HepG2 (cell line): ENCODE results near the gene GAL3ST2. TPM values are rescaled to one million over a fixed set of nuclear protein-coding genes. Genes with fewer than 3 reads are reported as not detected.
A peak's percentile ranks its signal among the peaks of the same experiment; 100 is the strongest.

Experiments used
- DR1 ChIP-seq: sonication (generic); formaldehyde crosslinking; IDR thresholded peaks from 2 replicates; pipeline ENCODE4 v1.8.0; 2021; ENCODE audit warnings: mild to moderate bottlenecking, missing genetic modification reagents, inconsistent platforms
- EHMT2 ChIP-seq: fragments of 200-600 bp; sonication (generic); IDR thresholded peaks from 2 replicates; pipeline ENCODE4 v1.7.0; 2017; ENCODE audit warnings: antibody characterized with exemption, low read depth, low read length, borderline replicate concordance
- KAT7 ChIP-seq: IDR thresholded peaks from 2 replicates; pipeline ENCODE4 v1.6.1; 2018; ENCODE audit warnings: borderline replicate concordance, missing compliant biosample characterization
- NFATC3 ChIP-seq: sonication (generic); formaldehyde crosslinking; IDR thresholded peaks from 2 replicates; pipeline ENCODE4 v1.5.1; 2020; ENCODE audit warnings: mild to moderate bottlenecking, missing genetic modification reagents
- NR2C2 ChIP-seq: sonication (generic); formaldehyde crosslinking; IDR thresholded peaks from 2 replicates; pipeline ENCODE4 v1.4.0; 2020; ENCODE audit warnings: missing genetic modification reagents, mild to moderate bottlenecking, moderate library complexity, borderline replicate concordance
- PBX3 ChIP-seq: sonication (generic); formaldehyde crosslinking; IDR thresholded peaks from 2 replicates; pipeline ENCODE4 v1.8.1; 2023; ENCODE audit warnings: missing genetic modification reagents, inconsistent platforms, borderline replicate concordance
- PHF20 ChIP-seq: sonication (generic); formaldehyde crosslinking; IDR thresholded peaks from 2 replicates; pipeline ENCODE4 v1.5.0; 2020; ENCODE audit warnings: mild to moderate bottlenecking, missing genetic modification reagents
- PPARG ChIP-seq: conservative IDR thresholded peaks from 2 replicates; pipeline ENCODE4 v1.6.1; 2016; ENCODE audit warnings: missing biosample characterization, missing genetic modification reagents
- SALL1 ChIP-seq: sonication (generic); formaldehyde crosslinking; IDR thresholded peaks from 2 replicates; pipeline ENCODE4 v1.8.0; 2022; ENCODE audit warnings: mild to moderate bottlenecking, missing genetic modification reagents
- TARDBP ChIP-seq: sonication (generic); formaldehyde crosslinking; IDR thresholded peaks from 2 replicates; pipeline ENCODE4 v1.8.0; 2022; ENCODE audit warnings: mild to moderate bottlenecking, missing genetic modification reagents
- ZBTB37 ChIP-seq: sonication (generic); formaldehyde crosslinking; IDR thresholded peaks from 2 replicates; pipeline ENCODE4 v1.4.0; 2020; ENCODE audit warnings: mild to moderate bottlenecking, missing genetic modification reagents
- ZBTB42 ChIP-seq: sonication (generic); formaldehyde crosslinking; IDR thresholded peaks from 2 replicates; pipeline ENCODE4 v1.5.0; 2020; ENCODE audit warnings: mild to moderate bottlenecking, missing genetic modification reagents
- ZKSCAN1 ChIP-seq: fragments of 150-350 bp; IDR thresholded peaks from 2 replicates; pipeline ENCODE4 v1.6.1; 2014; ENCODE audit warnings: low read length
- ZNF264 ChIP-seq: sonication (generic); formaldehyde crosslinking; IDR thresholded peaks from 2 replicates; pipeline ENCODE4 v1.4.0; 2020; ENCODE audit warnings: missing genetic modification reagents
- ZNF33A ChIP-seq: sonication (generic); formaldehyde crosslinking; IDR thresholded peaks from 2 replicates; pipeline ENCODE4 v1.5.1; 2020; ENCODE audit warnings: missing genetic modification reagents, mild to moderate bottlenecking, moderate library complexity, borderline replicate concordance
- ZNF644 ChIP-seq: IDR thresholded peaks from 2 replicates; pipeline ENCODE4 v1.6.1; 2016; ENCODE audit warnings: low read depth
- ZNF768 ChIP-seq: sonication (generic); formaldehyde crosslinking; IDR thresholded peaks from 2 replicates; pipeline ENCODE4 v1.4.0; 2020; ENCODE audit warnings: missing genetic modification reagents
- ZNF777 ChIP-seq: sonication (generic); formaldehyde crosslinking; IDR thresholded peaks from 2 replicates; pipeline ENCODE4 v1.4.0; 2020; ENCODE audit warnings: missing genetic modification reagents
- polyA plus RNA-seq, 8 experiments: library from polyadenylated mRNA; depleted of rRNA in 3 of 8; stranded (reverse) in 7 of 8; unstranded in 1 of 8; fragments of >200 nt; fragmentation: Illumina TruSeq in 4 of 8; extraction: Trizol in 4 of 8; gene quantifications; 2 replicates each; pipeline versions ENCODE4 v1.2.1 to v1.2.3, GENCODE V29; 2011 to 2016; ENCODE audit warnings: low read depth in 4 of 8, missing spikeins in 1 of 8, mixed read lengths in 1 of 8; ENCODE audit not compliant: insufficient read depth in 1 of 8
- total RNA-seq, 5 experiments: library from RNA; depleted of rRNA; stranded (reverse); fragments of >200 nt; fragmentation: Illumina TruSeq; extraction: Trizol; gene quantifications; 2 replicates each; pipeline ENCODE4 v1.2.3, GENCODE V29; 2016; ENCODE audit warnings: low read depth in 1 of 5
- TF ChIP-seq, protein P1 (sequence below): sonication (generic); formaldehyde crosslinking; IDR thresholded peaks from 2 replicates; pipeline ENCODE4 v1.4.0; 2020; ENCODE audit warnings: missing genetic modification reagents, borderline replicate concordance
- TF ChIP-seq, protein P2 (sequence below): sonication (generic); formaldehyde crosslinking; IDR thresholded peaks from 2 replicates; pipeline ENCODE4 v1.4.0; 2020; ENCODE audit warnings: missing genetic modification reagents
- TF ChIP-seq, protein P3 (sequence below): sonication (generic); formaldehyde crosslinking; IDR thresholded peaks from 2 replicates; pipeline ENCODE4 v1.4.0; 2020; ENCODE audit warnings: missing genetic modification reagents
- TF ChIP-seq, protein P4 (sequence below): sonication (generic); formaldehyde crosslinking; conservative IDR thresholded peaks from 2 replicates; pipeline ENCODE4 v1.4.0; 2020; ENCODE audit warnings: missing genetic modification reagents

Gene GAL3ST2
- total and polyA plus RNA-seq, 2 of the 13 experiments (the other 11 are each of a cell fraction or from before 2014, with no cell fraction given), result 0.17 to 0.20 TPM

DNA sequence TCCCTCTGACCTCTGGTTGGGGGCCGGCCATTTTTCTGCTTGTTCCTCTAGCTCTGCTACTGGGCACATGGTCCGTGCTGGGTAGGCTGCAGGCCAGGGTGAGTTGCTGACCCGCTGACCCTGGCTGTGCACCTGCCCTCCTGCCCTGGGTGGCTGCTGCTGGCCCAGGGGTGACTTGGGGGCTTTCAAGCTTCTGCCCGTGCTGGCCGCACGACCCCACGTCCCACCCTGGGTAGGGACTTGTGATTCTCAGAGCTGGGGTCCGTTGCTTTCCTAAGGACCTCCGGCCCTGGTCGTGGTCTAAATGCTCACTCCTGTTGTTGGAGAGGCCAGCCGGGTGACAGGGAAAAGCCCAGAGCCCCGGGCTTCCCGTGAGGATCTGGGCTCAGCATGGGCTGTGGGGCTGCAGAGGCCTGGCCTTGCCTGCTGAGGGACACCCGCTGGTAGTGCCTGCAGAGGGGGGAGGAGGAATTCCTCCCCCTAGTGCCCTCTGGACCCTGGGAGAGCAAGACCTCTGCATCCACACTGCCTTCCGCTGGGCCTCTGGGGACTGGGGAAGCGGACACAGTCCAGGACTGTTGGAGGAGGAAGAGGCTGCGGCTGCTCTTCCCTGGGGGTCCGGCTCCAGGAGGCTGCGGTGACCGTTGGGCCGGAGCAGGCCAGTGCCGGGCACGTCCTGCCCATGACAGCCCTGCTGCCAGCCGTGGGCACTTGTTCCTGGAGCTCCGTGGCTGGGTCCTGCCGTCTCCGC lies 6.3 kb upstream of the GAL3ST2 start (continued):
- TF ChIP-seq NR2C2 (CRISPR knock-in tag) (peak; percentile 78), ZNF264 (CRISPR knock-in tag) (peak; percentile 90), PHF20 (CRISPR knock-in tag) (peak; percentile 66), ZBTB42 (CRISPR knock-in tag) (no peak; the same call in 1 of the 2 replicates), KAT7 (no peak; the same call in 1 of the 2 replicates), ZNF33A (CRISPR knock-in tag) (no peak; the same call in 1 of the 2 replicates), EHMT2 (no peak), ZNF644 (CRISPR knock-in tag) (peak; percentile 75; the same call in 1 of the 2 replicates), ZBTB37 (peak; percentile 69; the same call in 1 of the 2 replicates), PBX3 (peak; percentile 9; the same call in 1 of the 2 replicates), DR1 (CRISPR knock-in tag) (peak; percentile 93), ZNF777 (CRISPR knock-in tag) (peak; percentile 58; the same call in 1 of the 2 replicates), NFATC3 (CRISPR knock-in tag) (no peak), ZNF768 (peak; percentile 66; the same call in 1 of the 2 replicates), SALL1 (CRISPR knock-in tag) (peak; percentile 96), TARDBP (CRISPR knock-in tag) (peak; percentile 97), ZKSCAN1 (peak; percentile 71), PPARG (CRISPR knock-in tag) (peak; percentile 55; the same call in 1 of the 2 replicates)
- TF ChIP-seq, protein P1, sequence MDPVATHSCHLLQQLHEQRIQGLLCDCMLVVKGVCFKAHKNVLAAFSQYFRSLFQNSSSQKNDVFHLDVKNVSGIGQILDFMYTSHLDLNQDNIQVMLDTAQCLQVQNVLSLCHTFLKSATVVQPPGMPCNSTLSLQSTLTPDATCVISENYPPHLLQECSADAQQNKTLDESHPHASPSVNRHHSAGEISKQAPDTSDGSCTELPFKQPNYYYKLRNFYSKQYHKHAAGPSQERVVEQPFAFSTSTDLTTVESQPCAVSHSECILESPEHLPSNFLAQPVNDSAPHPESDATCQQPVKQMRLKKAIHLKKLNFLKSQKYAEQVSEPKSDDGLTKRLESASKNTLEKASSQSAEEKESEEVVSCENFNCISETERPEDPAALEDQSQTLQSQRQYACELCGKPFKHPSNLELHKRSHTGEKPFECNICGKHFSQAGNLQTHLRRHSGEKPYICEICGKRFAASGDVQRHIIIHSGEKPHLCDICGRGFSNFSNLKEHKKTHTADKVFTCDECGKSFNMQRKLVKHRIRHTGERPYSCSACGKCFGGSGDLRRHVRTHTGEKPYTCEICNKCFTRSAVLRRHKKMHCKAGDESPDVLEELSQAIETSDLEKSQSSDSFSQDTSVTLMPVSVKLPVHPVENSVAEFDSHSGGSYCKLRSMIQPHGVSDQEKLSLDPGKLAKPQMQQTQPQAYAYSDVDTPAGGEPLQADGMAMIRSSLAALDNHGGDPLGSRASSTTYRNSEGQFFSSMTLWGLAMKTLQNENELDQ (CRISPR knock-in tag), result peak; percentile 92; the same call in 1 of the 2 replicates
- TF ChIP-seq, protein P2, sequence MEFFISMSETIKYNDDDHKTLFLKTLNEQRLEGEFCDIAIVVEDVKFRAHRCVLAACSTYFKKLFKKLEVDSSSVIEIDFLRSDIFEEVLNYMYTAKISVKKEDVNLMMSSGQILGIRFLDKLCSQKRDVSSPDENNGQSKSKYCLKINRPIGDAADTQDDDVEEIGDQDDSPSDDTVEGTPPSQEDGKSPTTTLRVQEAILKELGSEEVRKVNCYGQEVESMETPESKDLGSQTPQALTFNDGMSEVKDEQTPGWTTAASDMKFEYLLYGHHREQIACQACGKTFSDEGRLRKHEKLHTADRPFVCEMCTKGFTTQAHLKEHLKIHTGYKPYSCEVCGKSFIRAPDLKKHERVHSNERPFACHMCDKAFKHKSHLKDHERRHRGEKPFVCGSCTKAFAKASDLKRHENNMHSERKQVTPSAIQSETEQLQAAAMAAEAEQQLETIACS (CRISPR knock-in tag), result peak; percentile 54; the same call in 1 of the 2 replicates
- TF ChIP-seq, protein P3, sequence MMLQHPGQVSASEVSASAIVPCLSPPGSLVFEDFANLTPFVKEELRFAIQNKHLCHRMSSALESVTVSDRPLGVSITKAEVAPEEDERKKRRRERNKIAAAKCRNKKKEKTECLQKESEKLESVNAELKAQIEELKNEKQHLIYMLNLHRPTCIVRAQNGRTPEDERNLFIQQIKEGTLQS (CRISPR knock-in tag), result no peak; the same call in 1 of the 2 replicates
- TF ChIP-seq, protein P4, sequence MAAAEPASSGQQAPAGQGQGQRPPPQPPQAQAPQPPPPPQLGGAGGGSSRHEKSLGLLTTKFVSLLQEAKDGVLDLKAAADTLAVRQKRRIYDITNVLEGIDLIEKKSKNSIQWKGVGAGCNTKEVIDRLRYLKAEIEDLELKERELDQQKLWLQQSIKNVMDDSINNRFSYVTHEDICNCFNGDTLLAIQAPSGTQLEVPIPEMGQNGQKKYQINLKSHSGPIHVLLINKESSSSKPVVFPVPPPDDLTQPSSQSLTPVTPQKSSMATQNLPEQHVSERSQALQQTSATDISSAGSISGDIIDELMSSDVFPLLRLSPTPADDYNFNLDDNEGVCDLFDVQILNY (CRISPR knock-in tag), result peak; percentile 56
